Measurements from ENCODE around the gene UBE2Q1.

Gene UBE2Q1

GRCh38 chr1:154519591-154519991, 38.9 kb downstream of the UBE2Q1 start:
- H2BK5ac ChIP-seq (ENCODE audit: low read length) = no peak overlapping the region
- no peak overlapping the region for H2AK5ac ChIP-seq (ENCODE audit: low read length)
- peak overlapping the region; percentile 3 for H3K56ac ChIP-seq (ENCODE audit: low read length)
- H3K23ac ChIP-seq (ENCODE audit: low read length) = no peak overlapping the region
- H4K8ac ChIP-seq (ENCODE audit: low read depth, low read length) = no peak overlapping the region
- no peaks in the 10 kb centered on the region for H3K36me3 ChIP-seq (ENCODE audit: control insufficient read depth, insufficient read depth, low read length)
- H3K18ac ChIP-seq (ENCODE audit: low read length) = no peak overlapping the region
- no CpG with 5 or more reads among the region's 9 CpGs for WGBS (ENCODE audit: extremely low coverage, insufficient coverage, low lambda C conversion rate)
- H3K79me1 ChIP-seq (ENCODE audit: low read length) = no peaks in the 10 kb centered on the region
- no peak overlapping the region for H3K4me3 ChIP-seq (ENCODE audit: low read length)
- H3K79me2 ChIP-seq (ENCODE audit: control insufficient read depth, insufficient read depth, low read length) = no peaks in the 10 kb centered on the region
- no peaks in the 10 kb centered on the region for H3K4me1 ChIP-seq (ENCODE audit: control insufficient read depth, low read depth, low read length)
- H4K5ac ChIP-seq (ENCODE audit: low read length) = no peak overlapping the region
- H3K27me3 ChIP-seq (ENCODE audit: insufficient read depth, low read length, poor library complexity) = no peaks in the 10 kb centered on the region
- no peak overlapping the region for H3K4me2 ChIP-seq (ENCODE audit: low read length)
- no peak overlapping the region for H3K27ac ChIP-seq (ENCODE audit: low read depth, low read length)
- H3K4ac ChIP-seq (ENCODE audit: low read depth, low read length) = no peak overlapping the region
- no peak overlapping the region for H2BK15ac ChIP-seq (replicated peaks; ENCODE audit: low read depth)
- DNase-seq = no peak
- H3K9ac ChIP-seq (ENCODE audit: low read length) = no peak overlapping the region
- no peak overlapping the region for H2BK120ac ChIP-seq (ENCODE audit: low read depth, low read length)

GRCh38 chr1:154517661-154518060, 40.8 kb downstream of the UBE2Q1 start:
- no CpG with 5 or more reads among the region's 11 CpGs for WGBS (ENCODE audit: extremely low coverage, insufficient coverage, low lambda C conversion rate)
- no peaks in the 10 kb centered on the region for H3K27me3 ChIP-seq (ENCODE audit: insufficient read depth, low read length, poor library complexity)

DNA sequence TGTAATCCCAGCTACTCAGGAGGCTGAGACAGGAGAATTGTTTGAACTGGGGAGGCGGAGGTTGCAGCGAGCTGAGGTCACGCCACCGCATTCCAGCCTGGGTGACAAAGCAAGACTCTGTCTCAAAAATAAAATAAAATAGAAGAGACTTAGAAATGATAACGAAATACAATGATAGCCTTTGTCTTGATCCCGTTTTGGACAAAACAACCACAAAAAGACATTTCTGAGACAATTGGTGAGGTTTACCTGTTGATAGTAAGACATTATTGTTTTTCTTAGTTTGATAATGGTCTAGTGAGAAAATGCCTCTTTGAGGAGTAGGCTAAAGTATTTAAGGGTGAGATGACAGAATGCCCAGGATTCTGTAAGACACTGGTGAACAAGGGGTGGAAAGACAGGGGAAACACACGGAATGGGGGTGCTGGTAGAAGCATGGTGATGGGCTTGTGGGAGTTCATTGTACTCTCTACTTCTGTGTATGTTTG, 44.4 kb downstream of the UBE2Q1 start:
- Histone ChIP-seq H3K56ac (ENCODE audit: low read length) (no peak overlapping the region), H3K18ac (ENCODE audit: low read length) (no peak overlapping the region), H2AK5ac (ENCODE audit: low read length) (no peak overlapping the region), H3K27me3 (ENCODE audit: insufficient read depth, low read length, poor library complexity) (no peaks in the 10 kb centered on the region), H2BK5ac (ENCODE audit: low read length) (no peak overlapping the region), H4K5ac (ENCODE audit: low read length) (no peak overlapping the region), H3K23ac (ENCODE audit: low read length) (no peak overlapping the region), H3K36me3 (ENCODE audit: control insufficient read depth, insufficient read depth, low read length) (no peaks in the 10 kb centered on the region), H2BK120ac (ENCODE audit: low read depth, low read length) (no peak overlapping the region), H3K4me2 (ENCODE audit: low read length) (no peak overlapping the region), H3K4me3 (ENCODE audit: low read length) (no peak overlapping the region), H3K79me2 (ENCODE audit: control insufficient read depth, insufficient read depth, low read length) (no peaks in the 10 kb centered on the region), H3K9ac (ENCODE audit: low read length) (no peak overlapping the region), H3K27ac (ENCODE audit: low read depth, low read length) (no peak overlapping the region), H3K79me1 (ENCODE audit: low read length) (no peaks in the 10 kb centered on the region), H3K4ac (ENCODE audit: low read depth, low read length) (no peak overlapping the region), H2BK15ac (replicated peaks; ENCODE audit: low read depth) (no peak overlapping the region), H3K4me1 (ENCODE audit: control insufficient read depth, low read depth, low read length) (no peaks in the 10 kb centered on the region), H4K8ac (ENCODE audit: low read depth, low read length) (no peak overlapping the region)
- no peak for DNase-seq
- WGBS (ENCODE audit: extremely low coverage, insufficient coverage, low lambda C conversion rate) = no CpG with 5 or more reads among the region's 7 CpGs

More at GRCh38 chr1:154517661-154518060, 40.8 kb downstream of the UBE2Q1 start:
- H3K4me2 ChIP-seq (ENCODE audit: low read length) = no peak overlapping the region
- H3K4me3 ChIP-seq (ENCODE audit: low read length) = no peak overlapping the region
- H3K4ac ChIP-seq (ENCODE audit: low read depth, low read length) = no peak overlapping the region
- no peak for DNase-seq
- no peak overlapping the region for H2AK5ac ChIP-seq (ENCODE audit: low read length)
- no peaks in the 10 kb centered on the region for H3K36me3 ChIP-seq (ENCODE audit: control insufficient read depth, insufficient read depth, low read length)
- no peaks in the 10 kb centered on the region for H3K4me1 ChIP-seq (ENCODE audit: control insufficient read depth, low read depth, low read length)
- H3K56ac ChIP-seq (ENCODE audit: low read length) = no peak overlapping the region
- H2BK15ac ChIP-seq (replicated peaks; ENCODE audit: low read depth) = no peak overlapping the region
- no peaks in the 10 kb centered on the region for H3K79me1 ChIP-seq (ENCODE audit: low read length)
- H3K27ac ChIP-seq (ENCODE audit: low read depth, low read length) = no peak overlapping the region
- H3K79me2 ChIP-seq (ENCODE audit: control insufficient read depth, insufficient read depth, low read length) = no peaks in the 10 kb centered on the region
- H2BK5ac ChIP-seq (ENCODE audit: low read length) = no peak overlapping the region
- no peak overlapping the region for H3K18ac ChIP-seq (ENCODE audit: low read length)
- H4K8ac ChIP-seq (ENCODE audit: low read depth, low read length) = no peak overlapping the region
- H4K5ac ChIP-seq (ENCODE audit: low read length) = no peak overlapping the region
- no peak overlapping the region for H3K23ac ChIP-seq (ENCODE audit: low read length)
- H3K9ac ChIP-seq (ENCODE audit: low read length) = no peak overlapping the region
- no peak overlapping the region for H2BK120ac ChIP-seq (ENCODE audit: low read depth, low read length)

- Histone ChIP-seq H2BK15ac (replicated peaks; ENCODE audit: low read depth) (no peak overlapping the region), H3K27me3 (ENCODE audit: insufficient read depth, low read length, poor library complexity) (no peaks in the 10 kb centered on the region), H2BK120ac (ENCODE audit: low read depth, low read length) (no peak overlapping the region), H3K9ac (ENCODE audit: low read length) (no peak overlapping the region), H4K5ac (ENCODE audit: low read length) (no peak overlapping the region), H3K23ac (ENCODE audit: low read length) (no peak overlapping the region), H2AK5ac (ENCODE audit: low read length) (no peak overlapping the region), H3K4me2 (ENCODE audit: low read length) (no peak overlapping the region), H3K18ac (ENCODE audit: low read length) (no peak overlapping the region), H3K36me3 (ENCODE audit: control insufficient read depth, insufficient read depth, low read length) (no peaks in the 10 kb centered on the region), H3K79me2 (ENCODE audit: control insufficient read depth, insufficient read depth, low read length) (no peaks in the 10 kb centered on the region), H3K4me3 (ENCODE audit: low read length) (no peak overlapping the region), H2BK5ac (ENCODE audit: low read length) (no peak overlapping the region), H3K56ac (ENCODE audit: low read length) (no peak overlapping the region), H3K79me1 (ENCODE audit: low read length) (no peaks in the 10 kb centered on the region), H4K8ac (ENCODE audit: low read depth, low read length) (no peak overlapping the region), H3K27ac (ENCODE audit: low read depth, low read length) (no peak overlapping the region), H3K4ac (ENCODE audit: low read depth, low read length) (no peak overlapping the region), H3K4me1 (ENCODE audit: control insufficient read depth, low read depth, low read length) (no peaks in the 10 kb centered on the region)
- DNase-seq = no peak
- WGBS (ENCODE audit: extremely low coverage, insufficient coverage, low lambda C conversion rate) = no CpG with 5 or more reads among the region's 3 CpGs
Measured at GRCh38 chr1:154512760-154513159, 45.7 kb downstream of the UBE2Q1 start.

- Histone ChIP-seq H2BK15ac (replicated peaks; ENCODE audit: low read depth) (no peak overlapping the region), H4K8ac (ENCODE audit: low read depth, low read length) (no peak overlapping the region), H2AK5ac (ENCODE audit: low read length) (no peak overlapping the region), H3K4me1 (ENCODE audit: control insufficient read depth, low read depth, low read length) (no peaks in the 10 kb centered on the region), H3K23ac (ENCODE audit: low read length) (no peak overlapping the region), H3K4me2 (ENCODE audit: low read length) (no peak overlapping the region), H3K79me2 (ENCODE audit: control insufficient read depth, insufficient read depth, low read length) (no peaks in the 10 kb centered on the region), H2BK120ac (ENCODE audit: low read depth, low read length) (no peak overlapping the region), H3K56ac (ENCODE audit: low read length) (no peak overlapping the region), H3K27ac (ENCODE audit: low read depth, low read length) (no peak overlapping the region), H3K4me3 (ENCODE audit: low read length) (no peak overlapping the region), H3K36me3 (ENCODE audit: control insufficient read depth, insufficient read depth, low read length) (no peaks in the 10 kb centered on the region), H3K4ac (ENCODE audit: low read depth, low read length) (no peak overlapping the region), H2BK5ac (ENCODE audit: low read length) (no peak overlapping the region), H3K79me1 (ENCODE audit: low read length) (no peaks in the 10 kb centered on the region), H4K5ac (ENCODE audit: low read length) (no peak overlapping the region), H3K18ac (ENCODE audit: low read length) (no peak overlapping the region), H3K9ac (ENCODE audit: low read length) (no peak overlapping the region), H3K27me3 (ENCODE audit: insufficient read depth, low read length, poor library complexity) (peaks cover 35% of the 10 kb centered on the region)
- DNase-seq = no peak
- WGBS (ENCODE audit: extremely low coverage, insufficient coverage, low lambda C conversion rate) = no CpG with 5 or more reads among the region's 5 CpGs
Measured at GRCh38 chr1:154503898-154504297, 54.6 kb downstream of the UBE2Q1 start.

- DNase-seq = peak; percentile 14
- no peak overlapping the region for H3K4ac ChIP-seq (ENCODE audit: low read depth, low read length)
- no peaks in the 10 kb centered on the region for H3K79me2 ChIP-seq (ENCODE audit: control insufficient read depth, insufficient read depth, low read length)
- no peak overlapping the region for H2BK15ac ChIP-seq (replicated peaks; ENCODE audit: low read depth)
- H2BK5ac ChIP-seq (ENCODE audit: low read length) = no peak overlapping the region
- no peak overlapping the region for H3K4me3 ChIP-seq (ENCODE audit: low read length)
- no peak overlapping the region for H3K23ac ChIP-seq (ENCODE audit: low read length)
- no peak overlapping the region for H2AK5ac ChIP-seq (ENCODE audit: low read length)
- no peak overlapping the region for H3K4me2 ChIP-seq (ENCODE audit: low read length)
- no peaks in the 10 kb centered on the region for H3K36me3 ChIP-seq (ENCODE audit: control insufficient read depth, insufficient read depth, low read length)
- no peak overlapping the region for H3K9ac ChIP-seq (ENCODE audit: low read length)
- no peak overlapping the region for H3K27ac ChIP-seq (ENCODE audit: low read depth, low read length)
- no peak overlapping the region for H4K5ac ChIP-seq (ENCODE audit: low read length)
- H3K27me3 ChIP-seq (ENCODE audit: insufficient read depth, low read length, poor library complexity) = peaks cover 35% of the 10 kb centered on the region
- H3K4me1 ChIP-seq (ENCODE audit: control insufficient read depth, low read depth, low read length) = no peaks in the 10 kb centered on the region
- H3K79me1 ChIP-seq (ENCODE audit: low read length) = no peaks in the 10 kb centered on the region
- no peak overlapping the region for H2BK120ac ChIP-seq (ENCODE audit: low read depth, low read length)
- H4K8ac ChIP-seq (ENCODE audit: low read depth, low read length) = no peak overlapping the region
- no peak overlapping the region for H3K56ac ChIP-seq (ENCODE audit: low read length)
- WGBS (ENCODE audit: extremely low coverage, insufficient coverage, low lambda C conversion rate) = no CpG with 5 or more reads among the region's 43 CpGs
- no peak overlapping the region for H3K18ac ChIP-seq (ENCODE audit: low read length)
Measured at GRCh38 chr1:154502744-154503115, 55.7 kb downstream of the UBE2Q1 start.

All from mesendoderm (in vitro differentiated cells).